Measurements from ENCODE around the gene AXL. TPM values are rescaled to one million over a fixed set of nuclear protein-coding genes. Genes with fewer than 3 reads are reported as not detected.

AXL gene
- total and polyA plus RNA-seq, 9 of the 15 experiments (the other 6 are each of a cell fraction or from before 2014, with no cell fraction given), result 0.80 to 6.6 (median 1.6) TPM

- Histone ChIP-seq H3K9ac (ENCODE audit: insufficient read depth in 1 of 2, low read depth in 2 of 2, low read length in 2 of 2) (no peak overlapping the region), H3K4me3 (no peak overlapping the region), H3K4me1 (replicated peaks in 1 of 2; ENCODE audit: control insufficient read depth in 2 of 2, insufficient read depth in 2 of 2, low read length in 2 of 2) (no peaks in the 10 kb centered on the region), H4K20me1 (replicated peaks; ENCODE audit: control insufficient read depth, insufficient read depth, low read length) (peaks cover 11% of the 10 kb centered on the region; the same call in 1 of the 2 replicates), H3K4me2 (ENCODE audit: insufficient read depth, low read length) (no peak overlapping the region), H2AFZ (ENCODE audit: low read depth, low read length) (no peak overlapping the region), H3K36me3 (ENCODE audit: control insufficient read depth, insufficient read depth, low read length) (peaks cover 100% of the 10 kb centered on the region), H3K9me1 (ENCODE audit: control insufficient read depth, insufficient read depth, low read length) (no peaks in the 10 kb centered on the region), H3K9me3 (replicated peaks; ENCODE audit: control insufficient read depth, insufficient read depth, low read depth, low read length) (no peaks in the 10 kb centered on the region), H3K79me2 (ENCODE audit: control insufficient read depth, insufficient read depth, low read length) (peaks cover 1% of the 10 kb centered on the region; the same call in 1 of the 3 replicates), H3K27ac (ENCODE audit: extremely low read depth, low read depth, low read length) (no peak overlapping the region), H3K27me3 (ENCODE audit: control insufficient read depth in 2 of 2, insufficient read depth in 2 of 2, low read length in 2 of 2) (no peaks in the 10 kb centered on the region)
- DNase-seq (ENCODE audit: extremely low read depth in 1 of 4, low spot score in 3 of 4) (no peak), ATAC-seq (no peak), FAIRE-seq (no peak)
- no TSS peak for BruUV-seq (replicated peaks)
- ChIA-PET POLR2A (interaction anchor here (0.7 to 1.9 kb wide), 3 partner anchors 15 to 108 kb away, joined by 3 to 6 read pairs (median 3); partner anchors contain the start of gene CYP2S1), CTCF (ENCODE audit: low intra/inter-chr PET ratio) (no interaction called here)
- no peak for TF ChIP-seq PML (IDR thresholded peaks at IDR 0.05; ENCODE audit: low read length)
- no peak for TF ChIP-seq BCOR (IDR thresholded peaks at IDR 0.05)
- no peak for TF ChIP-seq ZNF507 (tag; conservative IDR thresholded peaks at IDR 0.05)
- TF ChIP-seq SMAD2 (IDR thresholded peaks at IDR 0.05; ENCODE audit: low read depth, low read length), result no peak
- TF ChIP-seq BCL6 (CRISPR knock-in tag; IDR thresholded peaks at IDR 0.05), result no peak
- TF ChIP-seq ZNF134 (CRISPR knock-in tag; conservative IDR thresholded peaks at IDR 0.05), result no peak
- in situ Hi-C loops (cut with MboI) (loop anchor here (25.0 kb wide), 1 partner anchor 262 kb away; no protein-coding TSS in a partner anchor), intact Hi-C loops (cut with micrococcal nuclease) (no loop called here)
- WGBS (ENCODE audit: insufficient coverage, low coverage, missing lambda C conversion rate), result 97% methylated on average over 5 of the region's 6 CpGs
These were observed 81.5 kb downstream of the AXL start for GRCh38 chr19:41300555-41300954.
